NCI-H2107 (cell line): ENCODE data around the gene SPOCK1.

ENCODE experiments used
- DNase-seq: peaks from one replicate; lab custom pipeline; 2025; lab: John Stamatoyannopoulos, UW

Gene SPOCK1

GRCh38 chr5:137148159-137148558 is 351.0 kb downstream of the SPOCK1 start:
- no peak for DNase-seq

GRCh38 chr5:137147346-137147745 is 351.8 kb downstream of the SPOCK1 start:
- no peak for DNase-seq

- no peak for DNase-seq
These were observed 352.7 kb downstream of the SPOCK1 start for GRCh38 chr5:137146402-137146890.

- DNase-seq = no peak
These were observed 353.4 kb downstream of the SPOCK1 start for GRCh38 chr5:137145721-137146120.

GRCh38 chr5:137144656-137145055 is 354.5 kb downstream of the SPOCK1 start:
- DNase-seq = no peak

GRCh38 chr5:137142764-137143605 is 356.1 kb downstream of the SPOCK1 start:
- DNase-seq = no peak

- DNase-seq = no peak
These were observed 356.8 kb downstream of the SPOCK1 start for GRCh38 chr5:137142346-137142745.

- no peak for DNase-seq
These were observed 357.3 kb downstream of the SPOCK1 start for GRCh38 chr5:137141779-137142178.

- no peak for DNase-seq
These were observed 362.0 kb downstream of the SPOCK1 start for GRCh38 chr5:137136991-137137632.

GRCh38 chr5:137134920-137135532 is 364.1 kb downstream of the SPOCK1 start:
- no peak for DNase-seq

GRCh38 chr5:137129886-137130680 is 369.0 kb downstream of the SPOCK1 start:
- DNase-seq = no peak

- no peak for DNase-seq
These were observed 371.1 kb downstream of the SPOCK1 start for GRCh38 chr5:137128012-137128411.

GRCh38 chr5:137126829-137127228 is 372.3 kb downstream of the SPOCK1 start:
- DNase-seq = no peak

GRCh38 chr5:137122558-137122957 is 376.6 kb downstream of the SPOCK1 start:
- DNase-seq = no peak

- no peak for DNase-seq
These were observed 377.1 kb downstream of the SPOCK1 start for GRCh38 chr5:137122075-137122474.

- DNase-seq = no peak
These were observed 379.8 kb downstream of the SPOCK1 start for GRCh38 chr5:137119321-137119720.

- DNase-seq = no peak
These were observed 380.5 kb downstream of the SPOCK1 start for GRCh38 chr5:137118629-137119028.

- DNase-seq = no peak
These were observed 384.0 kb downstream of the SPOCK1 start for GRCh38 chr5:137115152-137115551.

GRCh38 chr5:137114529-137114928 is 384.6 kb downstream of the SPOCK1 start:
- no peak for DNase-seq

- DNase-seq = no peak
These were observed 385.2 kb downstream of the SPOCK1 start for GRCh38 chr5:137113939-137114338.

GRCh38 chr5:137113161-137113560 is 386.0 kb downstream of the SPOCK1 start:
- no peak for DNase-seq
